HG03460 (cell line): ENCODE results near the gene FBXO31.

Experiments
- ATAC-seq: cut with Tn5 transposase; IDR thresholded peaks from one replicate; pipeline ENCODE4 v1.9.1; 2021; ENCODE audit not compliant: unreplicated experiment

FBXO31 gene

DNA sequence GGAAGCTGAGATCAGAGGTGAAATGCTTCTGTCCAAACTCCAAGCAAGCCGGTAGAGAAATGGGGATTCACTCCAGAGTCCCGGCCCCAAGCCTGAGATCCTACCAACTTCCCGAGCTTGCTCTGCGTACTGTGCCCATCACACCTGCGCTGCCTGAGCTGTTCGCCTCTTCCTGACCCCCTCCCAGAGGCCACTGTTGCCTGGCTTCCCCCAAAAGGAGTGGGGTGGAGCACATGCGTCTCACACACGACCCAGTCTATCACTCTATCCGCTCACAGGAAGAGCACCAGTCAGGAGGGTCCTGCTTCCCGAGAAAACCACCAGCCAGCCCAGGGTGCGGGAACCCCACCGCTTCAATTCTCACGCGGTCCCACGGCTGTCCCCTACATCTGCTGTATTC, 52.9 kb downstream of the FBXO31 start:
- ATAC-seq: no peak

DNA sequence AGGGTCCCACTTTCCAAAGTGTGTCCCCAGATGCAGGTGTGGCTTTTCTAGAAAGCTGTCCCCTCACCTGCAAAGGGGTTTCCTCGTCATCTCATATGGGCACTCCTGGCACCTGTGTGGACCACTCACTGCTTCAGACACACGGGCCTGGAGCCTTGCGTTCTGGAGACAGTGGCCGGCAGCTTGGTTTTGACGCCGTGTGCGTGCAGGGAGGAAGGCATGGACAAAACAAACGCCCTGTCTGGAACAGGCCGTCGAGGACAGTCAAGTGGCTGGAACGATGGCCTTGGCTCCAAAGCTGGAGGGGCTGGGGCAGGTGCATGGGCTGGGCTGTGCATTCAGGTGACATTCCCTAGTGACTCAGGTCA, 53.3 kb downstream of the FBXO31 start:
- no peak for ATAC-seq

DNA sequence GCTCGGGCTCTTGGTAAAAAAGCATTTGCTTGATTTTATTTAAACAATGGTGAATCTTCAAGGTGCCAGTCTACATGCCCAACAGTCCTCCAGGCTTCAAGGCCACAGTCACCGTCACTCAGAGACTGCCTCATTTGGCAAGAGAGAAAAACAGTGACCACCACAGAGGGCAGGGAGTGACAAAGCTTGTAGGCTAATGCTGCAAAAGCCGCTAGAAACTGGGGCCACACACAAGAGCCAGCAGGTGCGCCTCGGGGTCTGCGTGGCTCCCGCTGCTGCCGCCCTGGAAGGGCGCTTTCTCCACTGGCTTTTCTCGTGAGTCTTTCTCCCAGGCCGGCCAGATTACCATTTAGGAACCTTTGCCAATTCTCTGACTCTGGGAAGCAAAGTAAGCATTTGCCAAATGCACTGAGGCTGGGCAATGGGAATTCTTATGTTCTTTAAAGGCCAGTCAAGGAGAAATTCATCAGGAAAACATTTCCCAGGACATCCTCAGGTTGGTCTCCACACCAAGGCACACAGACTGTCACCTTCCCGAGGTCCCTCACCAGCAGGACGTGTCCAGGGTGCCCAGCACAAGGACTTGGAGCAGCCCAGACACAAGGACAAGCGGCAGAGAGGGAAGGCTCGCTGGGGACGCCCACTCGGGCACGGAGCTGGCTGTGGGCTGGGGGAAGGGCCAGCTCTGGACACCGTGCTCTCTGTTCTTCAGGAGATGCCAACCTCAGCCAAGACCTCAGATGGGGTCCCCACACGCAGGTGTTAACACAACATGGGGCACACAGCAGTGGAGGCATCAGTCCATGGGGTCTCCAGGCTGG, 53.9 kb downstream of the FBXO31 start:
- no peak for ATAC-seq

DNA sequence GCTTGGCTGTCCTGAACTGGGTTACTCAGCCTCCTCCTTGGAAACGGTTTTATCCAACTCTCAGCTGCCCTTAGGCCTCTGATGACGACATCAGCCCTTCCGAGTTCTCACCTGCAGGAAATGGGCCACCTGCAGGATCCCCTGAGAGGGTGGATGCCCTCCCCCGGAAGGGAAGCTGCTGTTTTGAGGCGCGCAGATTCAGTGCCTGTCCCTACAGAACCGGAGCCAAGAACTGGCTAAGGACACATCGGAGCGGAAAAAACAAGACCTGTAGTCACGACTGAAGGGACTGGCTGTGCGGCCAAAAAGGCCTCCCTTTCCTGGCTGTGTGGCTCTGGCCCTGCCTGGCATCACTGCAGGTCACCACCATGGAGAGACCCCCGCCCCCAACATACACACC, 54.7 kb downstream of the FBXO31 start:
- ATAC-seq: no peak

DNA sequence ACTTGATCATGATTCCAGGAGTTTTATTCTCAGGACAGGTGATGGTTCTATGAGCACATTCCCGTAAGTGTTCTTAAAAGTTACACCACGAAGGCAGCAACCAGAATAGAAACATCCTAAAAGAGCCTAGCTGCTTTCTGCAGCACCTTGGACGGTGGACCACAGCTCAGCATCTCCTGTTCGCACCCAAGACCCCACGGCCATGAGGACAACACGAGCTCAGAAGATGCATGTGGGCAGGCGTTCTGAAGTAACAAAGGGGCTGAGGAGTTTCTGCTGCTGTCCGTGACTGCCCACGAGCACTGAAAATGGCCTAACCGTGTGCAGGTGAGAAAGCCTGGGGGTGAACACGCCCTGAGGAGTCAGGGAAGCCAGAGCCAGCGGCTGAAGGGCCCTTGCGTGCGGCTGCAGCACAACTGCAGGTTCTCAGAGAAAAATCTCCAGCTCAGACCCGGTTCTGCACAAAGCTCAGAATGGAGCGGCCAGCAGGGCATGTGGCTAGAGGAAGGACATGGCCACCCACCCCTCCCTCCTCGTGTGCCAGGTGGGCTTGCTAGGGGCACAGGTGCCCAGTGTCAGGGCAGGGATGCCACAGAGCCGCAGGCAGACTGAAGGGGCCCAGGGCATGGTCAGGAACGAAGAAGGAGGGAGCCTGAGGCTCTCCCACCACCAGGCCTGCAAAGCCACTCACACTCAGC, 55.6 kb downstream of the FBXO31 start:
- no peak for ATAC-seq

DNA sequence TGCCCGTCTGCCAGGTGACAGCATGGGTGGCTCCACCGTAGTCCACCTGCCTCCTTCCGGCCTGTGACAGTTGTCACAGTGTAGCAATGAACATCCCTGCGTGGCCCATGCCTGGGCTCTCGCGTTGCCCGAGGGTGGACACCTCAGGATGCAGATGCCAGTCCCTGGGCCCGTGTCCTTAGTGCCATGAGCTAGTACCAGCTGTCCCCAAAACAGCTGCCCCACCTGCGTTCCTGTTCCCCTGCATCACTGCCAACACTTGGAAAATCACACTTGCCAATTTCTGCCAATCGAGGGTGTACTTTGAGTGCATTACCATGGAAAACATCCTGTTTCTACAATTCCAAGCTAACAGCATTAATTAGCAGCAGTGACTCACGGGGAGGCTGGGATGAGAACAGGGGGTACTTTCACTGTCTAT, 57.4 kb downstream of the FBXO31 start:
- no peak for ATAC-seq

DNA sequence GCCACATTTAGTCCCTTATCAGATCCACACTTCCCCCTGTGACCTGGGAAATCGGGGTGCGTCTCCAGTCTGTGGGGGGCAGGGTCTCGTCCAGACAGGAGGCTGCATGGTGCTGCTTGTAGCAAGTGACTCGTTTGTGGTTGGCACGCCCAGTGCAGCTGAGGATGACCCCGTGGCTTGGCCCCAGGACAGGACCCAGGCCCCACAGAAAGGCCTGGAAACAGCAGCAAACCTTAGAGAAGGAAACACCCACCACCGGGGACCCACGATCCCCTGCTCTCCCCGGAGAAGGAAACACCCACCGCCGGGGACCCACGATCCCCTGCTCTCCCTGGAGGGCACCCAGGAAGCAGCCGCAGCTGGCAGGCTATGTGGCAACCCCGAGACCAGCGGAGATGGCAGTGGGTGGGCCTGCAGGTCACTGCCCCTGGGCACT, 58.1 kb downstream of the FBXO31 start:
- ATAC-seq: no peak

DNA sequence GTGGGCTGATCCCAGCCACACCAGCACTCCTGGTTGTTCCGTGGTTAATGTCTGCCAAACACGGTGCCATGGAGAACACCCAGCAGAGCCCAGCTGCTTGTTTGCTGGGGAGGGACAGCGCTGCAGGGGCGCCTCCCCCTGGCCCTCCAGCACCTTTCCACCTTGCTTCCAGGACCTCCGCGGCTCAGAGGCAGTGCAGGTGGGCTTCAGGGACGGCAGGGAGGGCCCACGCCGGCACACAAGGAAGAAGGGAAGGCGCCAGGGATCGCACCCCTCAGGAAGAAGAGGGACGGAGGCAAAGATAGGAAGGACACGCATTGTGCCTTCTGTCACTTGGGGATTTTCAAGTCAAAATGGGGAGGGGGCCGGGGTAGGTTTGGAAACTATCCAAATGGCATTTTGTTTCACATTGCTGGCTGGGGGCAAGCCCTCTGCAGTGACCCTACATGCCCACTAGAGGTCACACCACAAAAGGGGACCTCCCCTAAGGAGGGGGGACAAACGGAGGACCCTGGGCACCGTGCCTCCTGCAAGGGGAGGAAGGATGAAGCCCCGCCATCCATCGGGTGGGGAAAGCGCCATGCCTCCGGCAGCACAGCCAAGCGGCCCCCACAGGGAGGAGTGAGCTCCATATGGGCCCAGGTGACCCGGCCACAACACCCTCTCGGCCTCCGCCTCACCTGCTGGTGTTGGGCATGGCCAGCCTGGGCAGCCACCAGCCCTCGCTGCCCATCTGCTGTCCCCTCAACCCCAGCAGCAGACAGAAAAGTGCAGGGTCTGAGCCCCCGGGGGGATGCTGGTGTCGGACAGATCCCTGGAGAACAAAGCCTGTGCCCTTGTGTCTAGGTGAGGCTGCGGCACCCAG, 58.9 kb downstream of the FBXO31 start:
- no peak for ATAC-seq

DNA sequence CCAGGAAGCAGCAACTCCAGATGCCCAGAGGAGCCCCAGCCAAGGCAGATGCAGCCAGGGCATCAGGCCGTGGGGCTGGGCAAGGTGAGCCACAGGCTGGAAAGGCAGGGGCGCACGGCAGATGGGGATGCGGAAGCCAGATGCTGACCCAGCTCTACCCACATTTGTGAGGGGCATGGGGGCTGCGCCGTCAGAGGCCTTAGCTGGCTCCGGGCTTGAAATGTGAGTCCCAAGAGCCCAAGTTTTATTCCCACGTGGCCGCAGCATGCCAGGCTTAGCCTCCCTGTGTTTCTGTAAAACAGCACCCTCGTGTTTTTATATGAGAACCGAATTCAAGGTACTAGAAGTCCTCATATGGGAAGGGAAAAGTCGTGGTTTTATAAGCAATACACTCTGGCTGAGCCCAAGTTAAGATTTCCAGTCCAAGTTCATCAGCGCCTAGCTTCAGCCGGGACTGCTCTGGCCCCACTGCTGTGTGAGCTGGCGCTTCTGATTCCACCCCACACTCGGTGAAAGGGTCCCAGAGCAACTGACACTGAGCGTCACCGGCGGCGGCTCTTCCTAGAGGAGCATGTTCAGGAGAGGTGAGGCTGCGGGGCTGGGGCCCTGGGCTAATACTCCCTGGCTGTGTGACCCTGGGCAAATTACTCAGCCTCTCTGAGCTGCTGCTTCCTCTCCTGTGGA, 59.7 kb downstream of the FBXO31 start:
- no peak for ATAC-seq

DNA sequence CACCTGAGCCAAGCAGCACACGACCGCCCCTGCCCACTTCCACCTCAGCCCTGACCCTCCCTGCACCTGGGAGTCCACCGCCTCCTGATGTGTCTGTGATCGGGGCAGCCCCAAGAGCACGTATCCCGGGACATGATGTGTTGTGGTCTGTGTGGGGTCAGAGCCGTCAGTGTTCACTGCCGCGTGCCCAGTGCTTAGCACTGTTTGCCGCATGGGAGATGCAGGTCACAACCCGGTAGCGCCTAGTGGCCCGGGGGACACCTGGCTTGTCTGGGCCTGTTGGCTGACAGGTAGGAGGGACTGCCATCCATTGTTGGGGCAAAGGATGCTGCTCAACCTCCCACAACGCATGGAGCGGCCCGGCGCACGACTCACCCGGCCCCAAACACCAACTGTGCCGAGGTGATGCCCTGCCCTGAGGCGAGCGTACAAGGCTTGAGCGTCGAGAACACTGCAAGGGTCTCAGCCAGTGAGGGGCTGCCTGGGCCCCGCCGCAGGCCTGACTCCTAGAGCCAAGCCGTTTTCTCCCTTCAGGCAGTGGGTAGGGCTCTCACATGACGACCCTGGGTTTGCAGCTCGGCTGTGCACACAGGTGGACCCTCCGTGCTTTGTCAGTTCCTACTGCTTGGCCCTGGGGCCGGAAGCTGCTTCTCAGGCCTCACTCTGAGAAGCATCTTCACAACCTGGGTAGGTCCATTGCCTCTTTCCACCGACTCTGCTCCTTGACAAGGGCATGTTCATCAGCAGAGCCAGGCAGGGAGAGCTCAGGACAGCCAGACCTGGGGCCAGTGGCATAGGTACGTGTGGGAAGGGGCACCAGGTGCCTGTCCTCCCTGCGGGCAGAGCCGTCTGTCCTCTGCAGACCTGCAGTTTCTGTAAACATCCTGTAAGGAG, 60.5 kb downstream of the FBXO31 start:
- no peak for ATAC-seq

DNA sequence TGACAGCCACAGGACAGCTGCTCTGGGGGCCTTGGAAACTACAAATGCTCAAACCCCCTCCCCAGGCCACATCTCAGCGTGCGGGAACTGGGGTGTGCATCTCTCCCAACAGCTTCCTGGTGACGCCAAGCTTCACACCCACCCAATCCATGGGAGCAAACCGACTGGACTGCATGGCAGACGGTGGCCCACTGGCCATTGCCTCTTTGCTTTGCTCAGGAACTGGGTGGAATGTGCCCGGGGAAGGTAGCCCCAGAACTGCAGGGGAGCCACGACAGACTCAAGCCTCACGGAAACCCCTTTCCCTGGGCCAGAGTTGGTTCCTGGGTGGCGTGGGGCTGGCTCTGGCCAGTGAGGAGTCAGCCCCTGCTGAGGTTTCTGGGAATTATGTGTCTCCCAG, 61.2 kb downstream of the FBXO31 start:
- no peak for ATAC-seq

DNA sequence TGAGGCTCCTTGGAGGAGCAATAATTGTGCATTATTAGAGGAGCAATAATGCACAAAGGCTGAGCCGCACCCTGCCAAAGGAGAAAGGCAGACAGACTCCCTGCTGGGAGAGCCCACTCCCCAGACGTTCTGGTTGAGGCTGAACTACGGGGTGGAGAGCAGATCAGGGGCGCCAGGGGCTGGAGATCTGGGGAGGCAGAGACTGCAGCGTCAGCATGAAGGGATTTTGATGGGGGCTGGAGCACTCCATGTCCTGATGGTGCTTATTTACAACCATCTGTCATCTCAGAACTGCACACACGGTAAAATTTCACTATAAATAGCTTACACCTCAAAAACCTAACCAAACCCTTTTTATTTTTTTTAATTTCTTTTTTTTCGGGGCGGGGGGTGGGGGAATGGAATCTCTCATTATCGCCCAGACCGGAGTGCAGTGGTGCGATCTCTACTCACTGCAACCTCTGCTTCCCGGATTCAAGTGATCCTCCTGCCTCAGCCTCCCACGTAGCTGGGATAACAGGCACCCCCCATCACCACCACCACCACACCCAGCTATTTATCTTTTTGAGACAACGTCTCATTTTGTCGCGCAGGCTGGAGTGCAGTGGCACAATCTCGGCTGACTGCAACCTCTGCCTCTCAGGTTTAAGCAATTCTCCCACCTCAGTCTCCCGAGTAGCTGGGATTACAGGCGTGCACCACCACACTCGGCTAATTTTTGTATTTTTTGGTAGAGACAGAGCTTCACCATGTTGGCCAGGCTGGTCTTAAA, 62.1 kb downstream of the FBXO31 start:
- no peak for ATAC-seq

DNA sequence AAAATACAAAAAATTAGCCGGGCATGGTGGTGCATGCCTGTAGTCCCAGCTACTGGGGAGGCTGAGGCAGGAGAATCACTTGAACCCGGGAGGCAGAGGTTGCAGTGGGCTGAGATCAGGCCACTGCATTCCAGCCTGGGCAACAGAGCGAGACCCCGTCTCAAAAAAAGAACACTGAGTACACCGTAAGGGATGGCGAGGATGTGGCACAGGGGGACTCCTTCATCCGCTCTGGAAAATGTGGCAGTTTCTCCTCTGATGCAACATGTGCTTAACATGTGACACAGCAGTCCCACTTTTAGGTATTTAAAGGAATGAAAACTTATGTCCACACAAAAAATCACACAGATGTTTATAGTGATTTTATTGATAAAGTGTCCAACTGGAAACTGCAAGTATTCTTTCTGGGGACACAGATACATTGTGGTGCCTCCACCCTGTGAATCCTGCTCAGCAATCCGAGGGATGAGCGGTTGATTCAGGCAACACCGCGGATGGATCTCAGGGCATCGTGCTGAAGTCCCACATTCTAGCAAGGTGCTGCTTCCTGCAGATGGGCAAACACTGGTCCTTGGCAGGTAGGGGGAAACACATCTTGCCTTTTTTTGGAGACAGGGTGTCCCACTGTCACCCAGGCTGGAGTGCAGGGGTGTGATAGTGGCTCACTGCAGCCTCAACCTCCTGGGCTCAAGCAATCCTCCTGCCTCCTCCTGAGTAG, 62.9 kb downstream of the FBXO31 start:
- no peak for ATAC-seq

DNA sequence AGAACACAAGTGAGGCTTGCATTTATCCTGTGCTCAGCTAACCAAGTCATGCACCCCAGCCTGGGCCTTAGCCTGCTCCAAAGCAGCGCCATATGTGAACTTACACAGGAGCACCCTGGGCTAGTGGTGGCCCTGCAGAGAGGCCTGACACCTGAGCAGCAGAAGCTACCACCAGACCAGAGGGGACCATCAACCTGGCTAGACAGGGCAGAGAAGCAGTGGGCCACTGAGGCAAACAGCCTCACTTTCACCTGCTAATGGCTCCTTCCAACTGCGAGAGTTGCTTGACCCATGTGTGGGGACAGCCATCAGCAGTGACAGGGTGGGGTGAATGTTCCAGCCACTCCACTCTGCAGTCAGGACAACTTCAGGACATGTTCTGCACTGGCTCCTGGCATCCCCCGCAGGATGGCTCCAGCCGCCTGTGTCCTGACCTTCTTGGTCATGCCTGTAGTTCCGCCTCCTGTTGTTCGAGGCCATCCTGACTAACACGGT, 63.5 kb downstream of the FBXO31 start:
- no peak for ATAC-seq

DNA sequence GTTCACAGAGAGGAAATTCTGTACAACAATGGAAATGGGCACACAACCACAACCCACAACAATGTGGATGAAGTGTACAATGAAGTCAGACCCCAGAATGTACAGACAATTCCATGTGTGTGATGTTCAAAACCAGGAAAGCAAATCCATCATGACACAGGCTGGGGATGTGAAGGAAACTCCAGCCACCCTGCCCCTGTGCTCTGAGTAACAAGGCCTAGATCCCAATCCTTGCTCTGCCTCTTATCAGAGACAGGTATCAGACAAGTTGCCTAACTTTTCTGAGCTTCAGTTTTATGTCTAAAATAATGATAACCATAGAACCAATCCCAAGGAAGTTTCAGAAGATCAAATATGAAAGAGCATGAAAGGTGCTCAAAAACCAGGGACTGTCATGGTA, 64.6 kb downstream of the FBXO31 start:
- no peak for ATAC-seq

DNA sequence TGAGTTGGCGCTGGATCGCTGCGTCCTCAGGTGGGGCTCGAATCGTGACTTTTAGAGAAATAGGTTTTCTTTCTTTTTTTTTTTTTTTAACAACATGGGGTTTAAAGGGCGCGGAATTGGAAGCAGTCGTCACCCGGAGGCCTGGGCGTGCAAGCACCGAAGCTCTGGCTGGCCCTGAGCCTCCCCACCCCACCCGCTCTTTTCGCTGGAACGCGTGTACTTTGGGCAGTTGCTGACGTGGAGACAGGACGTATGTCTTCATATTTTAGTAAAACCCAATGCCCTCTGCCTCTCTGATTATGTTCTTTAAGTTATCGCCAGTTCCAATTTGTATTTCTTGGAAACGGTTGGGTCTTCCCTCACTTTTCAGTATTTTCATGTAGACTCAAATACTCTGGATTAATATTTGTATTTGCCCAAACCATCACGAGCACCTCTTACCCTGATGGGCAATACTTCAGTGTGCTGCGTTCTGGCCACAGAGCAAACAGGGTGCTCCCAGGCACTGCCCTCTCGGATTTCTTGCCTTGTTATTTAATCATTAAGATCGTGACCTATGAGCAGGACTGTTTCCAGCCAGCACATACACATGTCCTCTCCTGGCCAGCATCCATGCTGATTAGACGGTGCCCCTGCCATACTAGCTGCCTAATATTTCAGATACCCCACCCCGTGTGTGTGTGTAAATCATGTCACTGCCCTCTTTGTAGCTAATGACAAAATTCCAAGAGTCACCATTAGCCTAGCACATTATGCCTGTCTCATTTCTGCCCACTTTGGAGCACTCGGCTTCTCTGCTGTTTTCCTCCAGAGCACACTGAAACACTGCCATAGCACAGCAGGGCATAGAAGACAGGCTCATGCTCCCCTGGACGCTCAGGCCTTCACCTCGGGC, 65.6 kb downstream of the FBXO31 start:
- peak; percentile 12 for ATAC-seq

DNA sequence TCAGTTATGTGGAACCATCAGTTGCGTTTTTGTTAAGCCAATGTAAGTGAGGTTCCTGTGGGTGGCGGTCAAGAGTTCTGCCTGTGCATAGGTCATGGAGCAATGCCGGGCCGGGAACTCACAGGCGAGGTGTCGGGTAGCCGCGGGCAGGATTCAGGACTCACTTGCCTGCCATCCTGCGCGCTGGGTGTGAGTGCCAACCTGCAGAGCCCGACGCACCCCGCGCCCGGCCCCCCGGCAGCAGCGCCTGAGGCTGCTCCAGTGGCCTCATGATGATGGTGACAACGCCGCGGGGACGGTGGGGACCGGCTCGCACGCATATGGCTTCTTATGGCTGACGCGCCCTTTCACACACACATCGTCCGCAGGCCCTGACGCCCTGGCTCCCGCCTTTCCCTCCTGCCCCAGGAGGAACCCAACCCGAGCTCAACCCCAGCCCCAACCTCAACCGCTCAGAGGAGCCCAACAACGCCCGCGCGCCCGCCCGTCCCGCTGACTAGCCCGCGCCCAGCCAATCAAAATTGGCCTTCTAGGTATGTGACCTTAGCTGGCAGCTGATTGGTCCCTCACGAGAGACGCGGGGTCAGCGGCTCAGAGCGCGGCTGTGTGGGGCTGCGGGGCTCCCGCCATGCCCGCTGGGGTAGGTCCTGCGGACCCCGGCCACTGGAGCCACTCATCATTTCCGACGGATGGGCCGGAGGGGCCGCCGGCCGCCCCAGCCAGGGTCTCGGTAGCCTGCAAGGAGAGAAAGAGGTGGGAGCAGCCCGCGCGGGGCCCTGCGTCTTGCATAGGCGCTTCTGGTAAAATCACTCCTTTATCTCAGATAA, 66.4 kb downstream of the FBXO31 start, which contains the start of gene C16orf95:
TSS of gene C16orf95 (minus strand) at position 470 of the 827 bp plus-strand sequence. CDS start at position 320, 150 bp downstream.
- ATAC-seq: peak; percentile 92
